IMR-90 (cell line): ENCODE measurements around the gene ZDHHC16. TPM values are rescaled to one million over a fixed set of nuclear protein-coding genes. Genes with fewer than 3 reads are reported as not detected.

Source experiments
- ATAC-seq: fragments of 200-7000 bp; cut with Tn5 transposase; 2 replicates; pipeline ENCODE4 v1.9.1; 2020; ENCODE audit warnings: low read depth, mild to moderate bottlenecking, moderate library complexity
- BruUV-seq: library from RNA; stranded (reverse); fragments of 400-500 nt; replicated peaks from 2 replicates; lab custom pipeline; 2021; lab: Mats Ljungman, UMichigan
- CTCF ChIA-PET: fragments of 300-600 bp; formaldehyde crosslinking; extraction: SDS; loops from one replicate; lab custom pipeline; 2021; ENCODE audit warnings: antibody characterized with exemption; lab: Yijun Ruan, JAX
- POLR2A ChIA-PET: fragments of 300-600 bp; sonication (Branson Sonifier 250); formaldehyde crosslinking; loops from one replicate; lab custom pipeline; 2022; ENCODE audit warnings: antibody characterized with exemption; ENCODE audit not compliant: unreplicated experiment; lab: Charles Lee
- DNase-seq: peaks from one replicate; pipeline ENCODE4 v3.0.0; 2013
- H2AFZ ChIP-seq: replicated peaks from 2 replicates; pipeline ENCODE3; 2013; ENCODE audit warnings: low read length, mild to moderate bottlenecking; ENCODE audit not compliant: poor library complexity
- H2AK5ac ChIP-seq: 2 replicates; pipeline ENCODE4 v1.6.1; 2013; ENCODE audit warnings: low read depth, low read length, inconsistent platforms
- H2AK9ac ChIP-seq: replicated peaks from 2 replicates; pipeline ENCODE3; 2013; ENCODE audit warnings: mild to moderate bottlenecking, low read depth, low read length, moderate library complexity; ENCODE audit not compliant: poor library complexity
- H2BK120ac ChIP-seq: 2 replicates; pipeline ENCODE4 v1.6.1; 2013; ENCODE audit warnings: low read depth, low read length, inconsistent platforms
- H2BK15ac ChIP-seq: 3 replicates; pipeline ENCODE4 v1.6.1; 2013; ENCODE audit warnings: low read depth, low read length, inconsistent platforms
- H2BK20ac ChIP-seq: 2 replicates; pipeline ENCODE4 v1.6.1; 2013; ENCODE audit warnings: low read depth, mild to moderate bottlenecking, inconsistent platforms, low read length, moderate library complexity
- H2BK5ac ChIP-seq: 2 replicates; pipeline ENCODE4 v1.6.1; 2013; ENCODE audit warnings: mild to moderate bottlenecking, low read depth, low read length, inconsistent platforms; ENCODE audit not compliant: poor library complexity, severe bottlenecking
- H3K14ac ChIP-seq: replicated peaks from 2 replicates; pipeline ENCODE4 v1.6.1; 2013; ENCODE audit warnings: low read depth, low read length, inconsistent platforms
- H3K18ac ChIP-seq: 2 replicates; pipeline ENCODE4 v1.6.1; 2013; ENCODE audit warnings: low read depth, low read length, control low read depth
- H3K23ac ChIP-seq: 2 replicates; pipeline ENCODE4 v1.6.1; 2013; ENCODE audit warnings: low read depth, low read length, inconsistent platforms
- H3K27ac ChIP-seq: 2 replicates; pipeline ENCODE4 v1.5.1; 2013; ENCODE audit warnings: mild to moderate bottlenecking, control low read depth, low read length; ENCODE audit not compliant: insufficient read depth
- H3K27me3 ChIP-seq: 2 replicates; pipeline ENCODE4 v1.6.1; 2013; ENCODE audit warnings: low read length; ENCODE audit not compliant: control insufficient read depth, insufficient read depth
- H3K36me3 ChIP-seq: 2 replicates; pipeline ENCODE4 v1.6.1; 2013; ENCODE audit warnings: low read length, mixed read lengths; ENCODE audit not compliant: control insufficient read depth, insufficient read depth
- H3K4ac ChIP-seq: 2 replicates; pipeline ENCODE4 v1.6.1; 2013; ENCODE audit warnings: low read depth, low read length, inconsistent platforms
- H3K4me1 ChIP-seq: 2 replicates; pipeline ENCODE4 v1.6.1; 2013; ENCODE audit warnings: low read length, mixed read lengths; ENCODE audit not compliant: control insufficient read depth, insufficient read depth
- H3K4me2 ChIP-seq: 2 replicates; pipeline ENCODE4 v1.6.1; 2013; ENCODE audit warnings: low read depth, mild to moderate bottlenecking, control low read depth, low read length, moderate library complexity
- H3K4me3 ChIP-seq: 2 replicates; pipeline ENCODE4 v1.5.1; 2013; ENCODE audit warnings: low read depth, mild to moderate bottlenecking, control low read depth, low read length, moderate library complexity; ENCODE audit not compliant: insufficient read depth
- H3K56ac ChIP-seq: 2 replicates; pipeline ENCODE4 v1.6.1; 2013; ENCODE audit warnings: low read length, inconsistent platforms; ENCODE audit not compliant: insufficient read depth; ENCODE audit errors: extremely low read depth
- H3K79me1 ChIP-seq, 2 experiments: 2 replicates each; pipeline ENCODE4 v1.6.1; 2013; ENCODE audit warnings: low read length in 2 of 2, inconsistent platforms in 1 of 2, low read depth in 1 of 2
- H3K9ac ChIP-seq: 2 replicates; pipeline ENCODE4 v1.6.1; 2013; ENCODE audit warnings: low read depth, low read length, control low read depth
- H3K9me1 ChIP-seq: 2 replicates; pipeline ENCODE4 v1.6.1; 2013; ENCODE audit warnings: low read length, inconsistent platforms; ENCODE audit not compliant: insufficient read depth
- H3K9me3 ChIP-seq: 2 replicates; pipeline ENCODE4 v1.6.1; 2013; ENCODE audit warnings: low read length; ENCODE audit not compliant: control insufficient read depth, insufficient read depth
- H4K20me1 ChIP-seq: 2 replicates; pipeline ENCODE4 v1.6.1; 2013; ENCODE audit warnings: low read length, inconsistent platforms; ENCODE audit not compliant: insufficient read depth
- H4K5ac ChIP-seq: 2 replicates; pipeline ENCODE4 v1.6.1; 2013; ENCODE audit warnings: mild to moderate bottlenecking, low read depth, low read length, control low read depth
- H4K8ac ChIP-seq, 2 experiments: 2 replicates each; pipeline ENCODE4 v1.6.1; 2013; ENCODE audit warnings: low read depth in 2 of 2, low read length in 2 of 2, control low read depth in 1 of 2, inconsistent platforms in 1 of 2
- H4K91ac ChIP-seq: 2 replicates; pipeline ENCODE4 v1.6.1; 2013; ENCODE audit warnings: low read depth, low read length, inconsistent platforms; ENCODE audit not compliant: insufficient read depth
- BHLHE40 ChIP-seq: fragments of 150-350 bp; IDR thresholded peaks from 2 replicates; pipeline ENCODE4 v1.6.1; 2016; ENCODE audit warnings: mild to moderate bottlenecking, low read depth, low read length
- CEBPB ChIP-seq: IDR thresholded peaks from 2 replicates; pipeline ENCODE4 v1.6.1; 2012; ENCODE audit warnings: low read depth, low read length, improper control_type of control experiment
- CHD1 ChIP-seq: IDR thresholded peaks from 2 replicates; pipeline ENCODE4 v1.6.1; 2012; ENCODE audit warnings: low read depth, low read length, improper control_type of control experiment
- MAFK ChIP-seq: IDR thresholded peaks from 2 replicates; pipeline ENCODE4 v1.6.1; 2012; ENCODE audit warnings: low read depth, low read length, improper control_type of control experiment
- MAZ ChIP-seq: IDR thresholded peaks from 2 replicates; pipeline ENCODE4 v1.6.1; 2012; ENCODE audit warnings: low read depth, mild to moderate bottlenecking, low read length, improper control_type of control experiment, moderate library complexity, borderline replicate concordance
- MXI1 ChIP-seq: IDR thresholded peaks from 2 replicates; pipeline ENCODE4 v1.6.1; 2012; ENCODE audit warnings: low read depth, mild to moderate bottlenecking, low read length, moderate library complexity, borderline replicate concordance
- NFE2L2 ChIP-seq: fragments of 150-350 bp; IDR thresholded peaks from 2 replicates; pipeline ENCODE4 v1.6.1; 2016; ENCODE audit warnings: low read depth, mild to moderate bottlenecking, low read length
- POLR2A ChIP-seq: IDR thresholded peaks from 2 replicates; pipeline ENCODE4 v1.6.1; 2012; ENCODE audit warnings: mild to moderate bottlenecking, low read depth, low read length
- RAD21 ChIP-seq: IDR thresholded peaks from 2 replicates; pipeline ENCODE4 v1.6.1; 2012; ENCODE audit warnings: low read length, improper control_type of control experiment
- RFX5 ChIP-seq: IDR thresholded peaks from 2 replicates; pipeline ENCODE4 v1.8.0; 2012; ENCODE audit warnings: low read depth, mild to moderate bottlenecking, low read length, moderate library complexity
- USF2 ChIP-seq: fragments of 150-350 bp; IDR thresholded peaks from 2 replicates; pipeline ENCODE4 v1.6.1; 2017; ENCODE audit warnings: mild to moderate bottlenecking, antibody characterized with exemption, low read length, low read depth
- WGBS, 2 experiments: methylation state at CpG; one replicate each; pipeline versions ENCODE4 v1.1.5 to v1.1.7; 2013; ENCODE audit warnings: missing lambda C conversion rate in 2 of 2; ENCODE audit not compliant: insufficient read length in 1 of 2; ENCODE audit errors: extremely low coverage in 2 of 2; 5-methylcytosine and 5-hydroxymethylcytosine counted together
- dilution Hi-C: fragments of 300-500 bp; cut with HindIII; formaldehyde crosslinking; loops from one replicate; pipeline ENCODE4 v1.14.3; 2018; ENCODE audit warnings: low sequenced_read_pairs; ENCODE audit not compliant: unreplicated experiment
- in situ Hi-C: fragments of 300-500 bp; cut with MboI; formaldehyde crosslinking; loops from 3 replicates; pipeline ENCODE4 v1.14.3; 2019; ENCODE audit warnings: low sequenced_read_pairs, inconsistent platforms, mixed read lengths
- intact Hi-C: fragments of 100-400 bp; cut with micrococcal nuclease; formaldehyde crosslinking; loops from 2 replicates; pipeline ENCODE4 v1.10.0; 2022
- polyA plus RNA-seq, 3 experiments: library from polyadenylated mRNA; depleted of rRNA; stranded (reverse); fragments of >200 nt; gene quantifications; 2 replicates each; pipeline ENCODE4 v1.2.3, GENCODE V29; 2012; ENCODE audit warnings: low replicate concordance in 1 of 3
- total RNA-seq: library from RNA; depleted of rRNA; stranded (reverse); fragments of >200 nt; gene quantifications from 2 replicates; pipeline ENCODE4 v1.2.3, GENCODE V29; 2012

ZDHHC16 gene
- total and polyA plus RNA-seq, 2 of the 4 experiments (the other 2 are of a cell fraction): 54.7 to 64.0 TPM

- H2AK5ac ChIP-seq: no peak overlapping the region
- H4K8ac ChIP-seq: no peak overlapping the region
Observed at GRCh38 chr10:97462309-97462708, 16.3 kb downstream of the ZDHHC16 start.

More at GRCh38 chr10:97462309-97462708, 16.3 kb downstream of the ZDHHC16 start:
- Histone ChIP-seq H3K79me1 (peaks cover 9 to 22% of the 10 kb centered on the region in 2 experiments; a peak in 3 of 4 replicates), H3K27me3 (no peaks in the 10 kb centered on the region), H3K18ac (no peak overlapping the region), H3K9ac (no peak overlapping the region), H2BK15ac (no peak overlapping the region), H2BK5ac (no peak overlapping the region), H2AFZ (no peak overlapping the region), H3K56ac (no peak overlapping the region), H3K4ac (no peak overlapping the region), H3K9me3 (no peaks in the 10 kb centered on the region), H3K14ac (no peak overlapping the region), H4K5ac (no peak overlapping the region), H2AK9ac (no peak overlapping the region), H3K4me2 (no peak overlapping the region), H2BK20ac (no peak overlapping the region), H3K36me3 (peaks cover 78% of the 10 kb centered on the region), H3K23ac (no peak overlapping the region), H3K9me1 (no peaks in the 10 kb centered on the region), H2BK120ac (no peak overlapping the region), H3K27ac (no peak overlapping the region), H4K20me1 (peaks cover 11% of the 10 kb centered on the region; the same call in 1 of the 2 replicates), H3K4me3 (no peak overlapping the region), H3K4me1 (peaks cover 9% of the 10 kb centered on the region), H4K91ac (no peak overlapping the region)
- 100% methylated on average over 1 of the region's 2 CpGs; no CpG with 5 or more reads in 1 of the 2 experiments for WGBS, 2 experiments
- in situ Hi-C loops (loop anchor here (5.0 kb wide), 1 partner anchor 90 kb away; no protein-coding TSS in a partner anchor), dilution Hi-C loops (no loop called here), intact Hi-C loops (loop anchor here (2.0 kb wide), 1 partner anchor 150 kb away; no protein-coding TSS in a partner anchor)
- CTCF ChIA-PET: interaction anchor here (0.7 kb wide), 1 partner anchor 8 kb away, joined by 3 read pairs; no protein-coding TSS in a partner anchor
- TF ChIP-seq RAD21: no peak
- no peak for TF ChIP-seq NFE2L2
- TF ChIP-seq CHD1: no peak
- no peak for TF ChIP-seq MXI1
- TF ChIP-seq RFX5: no peak
- TF ChIP-seq MAFK: no peak
- TF ChIP-seq BHLHE40: no peak
- TF ChIP-seq USF2: no peak
- TF ChIP-seq POLR2A: no peak
- no peak for TF ChIP-seq MAZ
- no peak for TF ChIP-seq CEBPB
- BruUV-seq: no TSS peak
- no peak for ATAC-seq
- no peak for DNase-seq
- POLR2A ChIA-PET: no interaction called here
